Peyer's patch (tissue), 4 donors: ENCODE results near the gene ALDH2.
"Not testable (repeated sequence)": the region's sequence is repeated elsewhere in the genome, so short reads cannot be mapped to it uniquely, and the experiment has no call there.

ENCODE experiments used
- CTCF ChIP-seq, 6 experiments: fragments of 450-650 bp in 4 of 6; fragments of 200-600 bp in 2 of 6; sonication (generic) in 1 of 6; IDR thresholded peaks; one replicate each; pipeline ENCODE4 v1.5.1; 2017 to 2019; ENCODE audit warnings: antibody characterized with exemption in 6 of 6, mild to moderate bottlenecking in 3 of 6, moderate library complexity in 1 of 6
- POLR2A ChIP-seq, 2 donors: fragments of 450-650 bp; IDR thresholded peaks; one replicate each; pipeline ENCODE4 v1.5.1; 2017; ENCODE audit warnings: antibody characterized with exemption in 2 of 2, mild to moderate bottlenecking in 2 of 2, moderate library complexity in 2 of 2

GRCh38 chr12:111829635-111830034 lies 62.9 kb downstream of the ALDH2 start:
- TF ChIP-seq CTCF, POLR2A (IDR thresholded peaks at IDR 0.05): not testable (repeated sequence)
